Loucy (cell line): ENCODE measurements around the gene MAML2.

ENCODE experiments used
- CTCF ChIP-seq: fragments of 200-600 bp; sonication (generic); conservative IDR thresholded peaks from 2 replicates; pipeline ENCODE4 v1.5.1; 2014; ENCODE audit warnings: mild to moderate bottlenecking, antibody characterized with exemption, low read length
- EZH2phosphoT487 ChIP-seq: fragments of 200-600 bp; IDR thresholded peaks from 2 replicates; pipeline ENCODE4 v1.6.1; 2018; ENCODE audit warnings: antibody characterized with exemption, mild to moderate bottlenecking, moderate library complexity, borderline replicate concordance

DNA sequence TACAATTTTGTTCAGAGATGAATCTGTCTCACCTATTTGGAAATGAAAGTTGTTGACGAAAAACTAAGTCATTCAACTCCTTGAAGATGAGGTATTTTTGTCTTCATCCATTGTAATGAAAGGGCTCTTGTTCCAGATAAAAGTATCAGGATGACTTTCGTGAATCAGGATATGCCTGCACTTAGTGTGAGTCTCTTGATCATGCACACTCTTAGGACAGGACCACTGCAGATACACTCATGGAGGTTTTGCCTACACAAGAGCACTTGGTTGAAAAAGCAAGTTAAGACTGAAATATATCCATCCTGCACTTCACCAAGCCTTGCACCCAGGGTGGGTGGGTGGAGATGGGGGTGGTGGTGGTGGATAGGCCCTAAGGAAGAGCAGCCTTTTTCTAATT is 298.2 kb downstream of the MAML2 start:
- TF ChIP-seq CTCF (no peak), EZH2phosphoT487 (no peak)
